GM19372 (cell line): ENCODE data around the gene FYN.

ENCODE experiments used
- ATAC-seq: cut with Tn5 transposase; IDR thresholded peaks from one replicate; pipeline ENCODE4 v1.9.1; 2021; ENCODE audit warnings: mild to moderate bottlenecking, low read depth, moderate library complexity; ENCODE audit not compliant: unreplicated experiment

Gene FYN

GRCh38 chr6:111885373-111886027, 12.2 kb upstream of the FYN start:
- no peak for ATAC-seq

- ATAC-seq: no peak
Measured at GRCh38 chr6:111884068-111884467, 10.8 kb upstream of the FYN start.

- no peak for ATAC-seq
Measured at GRCh38 chr6:111880181-111880888, 7.1 kb upstream of the FYN start.

- ATAC-seq: no peak
Measured at GRCh38 chr6:111875741-111876140, 2.5 kb upstream of the FYN start.

- no peak for ATAC-seq
Measured at GRCh38 chr6:111874025-111874415, 768 bp upstream of the FYN start.

GRCh38 chr6:111872401-111873177, 663 bp downstream of the FYN start:
- peak; percentile 20 for ATAC-seq

- no peak for ATAC-seq
Measured at GRCh38 chr6:111871725-111872400, 1.4 kb downstream of the FYN start.

- no peak for ATAC-seq
Measured at GRCh38 chr6:111871207-111871606, 2.0 kb downstream of the FYN start.

- no peak for ATAC-seq
Measured at GRCh38 chr6:111870742-111871064, 2.5 kb downstream of the FYN start.

GRCh38 chr6:111870051-111870741, 3.1 kb downstream of the FYN start:
- ATAC-seq: no peak

- ATAC-seq: no peak
Measured at GRCh38 chr6:111866857-111867256, 6.4 kb downstream of the FYN start.

GRCh38 chr6:111865909-111866546, 7.2 kb downstream of the FYN start:
- no peak for ATAC-seq

GRCh38 chr6:111865049-111865585, 8.1 kb downstream of the FYN start:
- no peak for ATAC-seq

GRCh38 chr6:111864138-111865048, 8.9 kb downstream of the FYN start:
- ATAC-seq: no peak

GRCh38 chr6:111862741-111863140, 10.5 kb downstream of the FYN start:
- ATAC-seq: no peak

- no peak for ATAC-seq
Measured at GRCh38 chr6:111862314-111862713, 10.9 kb downstream of the FYN start.

- no peak for ATAC-seq
Measured at GRCh38 chr6:111861431-111861885, 11.8 kb downstream of the FYN start.

- no peak for ATAC-seq
Measured at GRCh38 chr6:111858347-111858746, 14.9 kb downstream of the FYN start.
